Endothelial cell of umbilical vein (primary cell): ENCODE results near the gene CNTNAP2. TPM values are rescaled to one million over a fixed set of nuclear protein-coding genes. Genes with fewer than 3 reads are reported as not detected.

Source experiments
- BruUV-seq: library from RNA; stranded (reverse); fragments of 400-500 nt; replicated peaks from 2 replicates; lab custom pipeline; 2021; lab: Mats Ljungman, UMichigan
- CTCF ChIA-PET: fragments of 300-600, 350-600 bp; sonication (Branson Sonifier 250); formaldehyde crosslinking; loops from one replicate; lab custom pipeline; 2021; ENCODE audit warnings: antibody characterized with exemption, inconsistent platforms; lab: Charles Lee
- POLR2A ChIA-PET: fragments of 300-600, 350-600 bp; sonication (Branson Sonifier 250); formaldehyde crosslinking; loops from one replicate; lab custom pipeline; 2021; ENCODE audit warnings: antibody characterized with exemption, inconsistent platforms; lab: Charles Lee
- DNase-seq: peaks from one replicate; pipeline ENCODE4 v3.0.0-alpha.2; 2011; ENCODE audit warnings: low read depth, low spot score
- FAIRE-seq: peaks from 2 replicates; lab custom pipeline; 2011; peaks lifted over from hg19 to GRCh38; lab: Jason Lieb, UNC
- H2AFZ ChIP-seq: 2 replicates; pipeline ENCODE4 v1.6.0; 2012; ENCODE audit warnings: low read depth, low read length, control low read depth, inconsistent platforms
- H3K27ac ChIP-seq: 2 replicates; pipeline ENCODE4 v1.5.1; 2011; ENCODE audit warnings: low read depth, mild to moderate bottlenecking, control low read depth, low read length, moderate library complexity; ENCODE audit not compliant: insufficient read depth
- H3K27me3 ChIP-seq, 2 experiments: 2 replicates each; pipeline versions ENCODE4 v1.6.0 to v1.6.1; 2011; ENCODE audit warnings: low read length in 2 of 2, mixed read lengths in 1 of 2; ENCODE audit not compliant: control insufficient read depth in 2 of 2, insufficient read depth in 2 of 2
- H3K36me3 ChIP-seq, 2 experiments: 2 replicates in 1 of 2; 3 replicates in 1 of 2; pipeline ENCODE4 v1.5.1; 2011; ENCODE audit warnings: low read length in 2 of 2, mild to moderate bottlenecking in 1 of 2, moderate library complexity in 1 of 2; ENCODE audit not compliant: control insufficient read depth in 2 of 2, insufficient read depth in 2 of 2; ENCODE audit errors: extremely low read depth in 1 of 2
- H3K4me1 ChIP-seq: 3 replicates; pipeline ENCODE4 v1.5.1; 2011; ENCODE audit warnings: mild to moderate bottlenecking, low read length; ENCODE audit not compliant: control insufficient read depth, insufficient read depth; ENCODE audit errors: extremely low read depth
- H3K4me2 ChIP-seq: 2 replicates; pipeline ENCODE4 v1.6.1; 2011; ENCODE audit warnings: low read length, control low read depth, mixed read lengths; ENCODE audit not compliant: insufficient read depth
- H3K4me3 ChIP-seq, 3 experiments: fragments of 200-600 bp in 1 of 3; sonication (generic), shearing (Covaris generic) in 1 of 3; replicated peaks in 1 of 3; 2 replicates each; pipeline ENCODE4 v1.5.1; 2011 to 2016; ENCODE audit warnings: control low read depth in 3 of 3, low read length in 3 of 3, mild to moderate bottlenecking in 2 of 3, inconsistent platforms in 1 of 3, low read depth in 1 of 3, moderate library complexity in 1 of 3; ENCODE audit not compliant: insufficient read depth in 1 of 3
- H3K79me2 ChIP-seq: 2 replicates; pipeline ENCODE4 v1.6.0; 2012; ENCODE audit warnings: low read length, inconsistent platforms; ENCODE audit not compliant: control insufficient read depth, insufficient read depth
- H3K9ac ChIP-seq: replicated peaks from 2 replicates; pipeline ENCODE3; 2011; ENCODE audit warnings: low read length, control low read depth; ENCODE audit not compliant: insufficient read depth; ENCODE audit errors: extremely low read depth
- H3K9me1 ChIP-seq: replicated peaks from 3 replicates; pipeline ENCODE4 v1.6.0; 2011; ENCODE audit warnings: mild to moderate bottlenecking, low read length; ENCODE audit not compliant: control insufficient read depth, insufficient read depth; ENCODE audit errors: extremely low read depth
- H3K9me3 ChIP-seq: replicated peaks from 2 replicates; pipeline ENCODE4 v1.5.1; 2012; ENCODE audit warnings: low read length, inconsistent platforms; ENCODE audit not compliant: control insufficient read depth, insufficient read depth
- H4K20me1 ChIP-seq: replicated peaks from 2 replicates; pipeline ENCODE3; 2011; ENCODE audit warnings: mild to moderate bottlenecking, low read length; ENCODE audit not compliant: control insufficient read depth, insufficient read depth; ENCODE audit errors: extremely low read depth
- CTCF ChIP-seq, 2 donors: IDR thresholded peaks; 1 replicate in 1 of 2; 2 replicates in 1 of 2; pipeline ENCODE4 v1.5.1; 2011; ENCODE audit warnings: low read length in 2 of 2, mild to moderate bottlenecking in 2 of 2, moderate library complexity in 2 of 2, control low read depth in 1 of 2, inconsistent platforms in 1 of 2, low read depth in 1 of 2; ENCODE audit not compliant: insufficient read depth in 1 of 2; ENCODE audit errors: extremely low read depth in 1 of 2
- EZH2 ChIP-seq: IDR thresholded peaks from 2 replicates; pipeline ENCODE4 v1.6.1; 2012; ENCODE audit warnings: borderline replicate concordance, low read depth, mild to moderate bottlenecking, moderate library complexity, low read length, inconsistent platforms; ENCODE audit not compliant: severe bottlenecking
- FOS ChIP-seq: IDR thresholded peaks from 2 replicates; pipeline ENCODE4 v1.6.1; 2011; ENCODE audit warnings: mild to moderate bottlenecking, low read length, moderate library complexity, borderline replicate concordance; ENCODE audit not compliant: insufficient read depth
- JUN ChIP-seq: IDR thresholded peaks from 2 replicates; pipeline ENCODE4 v1.6.1; 2011; ENCODE audit warnings: borderline replicate concordance, low read depth; ENCODE audit not compliant: insufficient read length, insufficient read depth
- MAX ChIP-seq: IDR thresholded peaks from 2 replicates; pipeline ENCODE4 v1.6.1; 2011; ENCODE audit not compliant: insufficient read depth, insufficient read length
- MYC ChIP-seq: IDR thresholded peaks from one replicate; pipeline ENCODE4 v1.6.1; 2011; ENCODE audit warnings: mild to moderate bottlenecking, low read depth, low read length
- POLR2A ChIP-seq: IDR thresholded peaks from 2 replicates; pipeline ENCODE4 v1.6.1; 2012; ENCODE audit warnings: low read depth, mild to moderate bottlenecking, control low read depth, low read length
- POLR2AphosphoS5 ChIP-seq: IDR thresholded peaks from 2 replicates; pipeline ENCODE4 v1.6.1; 2012; ENCODE audit warnings: low read depth, mild to moderate bottlenecking, control low read depth, low read length, moderate library complexity; ENCODE audit not compliant: insufficient read depth
- dilution Hi-C: fragments of 300-500 bp; cut with MboI; formaldehyde crosslinking; loops from one replicate; pipeline ENCODE4 v1.15.0; 2019; ENCODE audit warnings: low sequenced_read_pairs; ENCODE audit not compliant: extremely low pct_ligation_motif_present
- intact Hi-C: fragments of 100-400 bp; cut with micrococcal nuclease; formaldehyde crosslinking; loops from one replicate; pipeline ENCODE4 v1.10.0; 2022
- polyA plus RNA-seq, 4 experiments: library from polyadenylated mRNA; depleted of rRNA in 3 of 4; stranded (reverse) in 3 of 4; unstranded in 1 of 4; fragments of >200 nt; gene quantifications; 2 replicates each; pipeline versions ENCODE4 v1.2.1 to v1.2.3, GENCODE V29; 2011 to 2012; ENCODE audit warnings: missing spikeins in 1 of 4
- total RNA-seq: library from RNA; stranded (reverse); gene quantifications from 2 replicates; pipeline ENCODE4 v1.2.3, GENCODE V29; 2021

The CNTNAP2 gene
- total and polyA plus RNA-seq, 2 donors (not counting 3 experiments of a cell fraction or from before 2014, with no cell fraction given): not detected

DNA sequence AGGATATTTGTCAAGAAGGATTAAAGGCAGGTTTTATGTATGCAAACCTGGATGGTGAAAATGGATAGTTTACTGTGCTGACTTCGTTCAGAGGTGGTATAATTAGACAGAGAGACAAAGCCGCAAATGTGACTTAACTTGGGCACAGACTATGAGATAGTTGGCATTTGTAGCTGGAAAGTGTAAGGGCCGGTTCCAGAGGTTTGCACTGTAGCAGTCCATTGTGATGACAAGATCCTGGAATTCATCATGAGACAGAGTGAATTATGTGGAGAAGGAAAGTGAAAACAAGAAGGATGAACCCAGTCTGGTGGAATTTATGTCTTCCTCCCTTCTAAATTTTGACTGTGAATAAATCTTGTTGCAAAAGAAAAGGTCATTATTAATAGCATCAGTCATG, 139.0 kb downstream of the CNTNAP2 start:
- DNase-seq (no peak), FAIRE-seq (no peak)
- Histone ChIP-seq H3K4me1 (no peaks in the 10 kb centered on the region), H4K20me1 (no peaks in the 10 kb centered on the region), H3K9ac (no peak overlapping the region), H3K9me1 (no peaks in the 10 kb centered on the region), H3K4me2 (no peak overlapping the region), H3K27ac (no peak overlapping the region), H2AFZ (no peak overlapping the region), H3K36me3 (no peaks in the 10 kb centered on the region), H3K27me3 (no peaks in the 10 kb centered on the region), H3K79me2 (no peaks in the 10 kb centered on the region), H3K4me3 (no peak overlapping the region), H3K9me3 (no peaks in the 10 kb centered on the region)
- TF ChIP-seq CTCF (IDR thresholded peaks at IDR 0.05; ENCODE audit: extremely low read depth in 1 of 2, insufficient read depth in 1 of 2, low read depth in 1 of 2, low read length in 2 of 2) (no peak), MYC (no peak)
- POLR2A ChIA-PET: no interaction called here
- dilution Hi-C loops: no loop called here
- no TSS peak for BruUV-seq
- intact Hi-C loops: no loop called here
- CTCF ChIA-PET: no interaction called here

DNA sequence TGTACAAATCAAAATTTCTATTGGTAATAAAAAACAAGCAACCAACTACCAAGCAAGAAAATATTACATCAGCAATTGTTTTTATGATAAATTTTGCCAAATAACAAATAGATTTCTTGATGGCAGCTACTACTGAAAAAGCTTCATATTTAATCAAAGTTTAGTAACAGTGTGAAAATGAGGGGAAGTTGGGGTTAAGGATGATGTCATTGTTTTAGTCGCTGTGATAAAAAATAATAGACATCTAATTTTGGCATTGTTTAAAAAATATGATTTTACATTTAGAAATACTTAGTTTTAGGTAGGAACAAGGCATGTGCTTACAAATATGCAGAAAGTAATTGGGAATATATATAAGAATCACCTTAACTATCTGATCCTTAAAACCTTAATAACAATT, 145.9 kb downstream of the CNTNAP2 start:
- CTCF ChIA-PET: no interaction called here
- H3K9me3 ChIP-seq: peaks cover 5% of the 10 kb centered on the region
- no peak overlapping the region for H3K27ac ChIP-seq
- H3K79me2 ChIP-seq: no peaks in the 10 kb centered on the region
- dilution Hi-C loops (no loop called here), intact Hi-C loops (no loop called here)
- BruUV-seq: no TSS peak
- no peak overlapping the region for H3K9ac ChIP-seq
- no peaks in the 10 kb centered on the region for H3K9me1 ChIP-seq
- TF ChIP-seq JUN: no peak
- no peak for TF ChIP-seq CTCF (IDR thresholded peaks at IDR 0.05; ENCODE audit: extremely low read depth in 1 of 2, insufficient read depth in 1 of 2, low read depth in 1 of 2, low read length in 2 of 2)
- TF ChIP-seq MYC: no peak
- TF ChIP-seq POLR2AphosphoS5: no peak
- no peak for TF ChIP-seq POLR2A
- TF ChIP-seq MAX: no peak
- TF ChIP-seq FOS: no peak
- no peak for TF ChIP-seq EZH2
- no peaks in the 10 kb centered on the region for H3K27me3 ChIP-seq
- no peaks in the 10 kb centered on the region for H3K4me1 ChIP-seq
- FAIRE-seq (no peak), DNase-seq (no peak)
- no peak overlapping the region for H2AFZ ChIP-seq
- no peaks in the 10 kb centered on the region for H3K36me3 ChIP-seq
- no peak overlapping the region for H3K4me3 ChIP-seq
- POLR2A ChIA-PET: no interaction called here
- H3K4me2 ChIP-seq: no peak overlapping the region
- no peaks in the 10 kb centered on the region for H4K20me1 ChIP-seq
